ENCODE data around the gene C11orf87.

GRCh38 chr11:109384873-109385272, 37.1 kb upstream of the C11orf87 start:
- no peak for TF ChIP-seq THYN1 (CRISPR knock-in tag; IDR thresholded peaks at IDR 0.05; ENCODE audit: borderline replicate concordance, low read depth)
- TF ChIP-seq TAF15 (IDR thresholded peaks at IDR 0.05; ENCODE audit: low read depth, low read length, poor library complexity, severe bottlenecking) = no peak
- TF ChIP-seq FOXM1 (CRISPR knock-in tag; IDR thresholded peaks at IDR 0.05) = no peak
- TF ChIP-seq, protein P1, sequence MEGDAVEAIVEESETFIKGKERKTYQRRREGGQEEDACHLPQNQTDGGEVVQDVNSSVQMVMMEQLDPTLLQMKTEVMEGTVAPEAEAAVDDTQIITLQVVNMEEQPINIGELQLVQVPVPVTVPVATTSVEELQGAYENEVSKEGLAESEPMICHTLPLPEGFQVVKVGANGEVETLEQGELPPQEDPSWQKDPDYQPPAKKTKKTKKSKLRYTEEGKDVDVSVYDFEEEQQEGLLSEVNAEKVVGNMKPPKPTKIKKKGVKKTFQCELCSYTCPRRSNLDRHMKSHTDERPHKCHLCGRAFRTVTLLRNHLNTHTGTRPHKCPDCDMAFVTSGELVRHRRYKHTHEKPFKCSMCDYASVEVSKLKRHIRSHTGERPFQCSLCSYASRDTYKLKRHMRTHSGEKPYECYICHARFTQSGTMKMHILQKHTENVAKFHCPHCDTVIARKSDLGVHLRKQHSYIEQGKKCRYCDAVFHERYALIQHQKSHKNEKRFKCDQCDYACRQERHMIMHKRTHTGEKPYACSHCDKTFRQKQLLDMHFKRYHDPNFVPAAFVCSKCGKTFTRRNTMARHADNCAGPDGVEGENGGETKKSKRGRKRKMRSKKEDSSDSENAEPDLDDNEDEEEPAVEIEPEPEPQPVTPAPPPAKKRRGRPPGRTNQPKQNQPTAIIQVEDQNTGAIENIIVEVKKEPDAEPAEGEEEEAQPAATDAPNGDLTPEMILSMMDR (CRISPR knock-in tag; IDR thresholded peaks at IDR 0.05) = no peak
- TF ChIP-seq POLR2A (IDR thresholded peaks at IDR 0.05; ENCODE audit: insufficient read depth in 1 of 2, low read depth in 2 of 2, low read length in 2 of 2) = no peak
- no peak for TF ChIP-seq NFATC3 (CRISPR knock-in tag; IDR thresholded peaks at IDR 0.05)
- no peak for TF ChIP-seq XRCC5 (optimal IDR thresholded peaks at IDR 0.05; ENCODE audit: low read length)
